WTC11 (cell line): ENCODE results near the gene CFAP20DC. TPM values are rescaled to one million over a fixed set of nuclear protein-coding genes. Genes with fewer than 3 reads are reported as not detected.

ENCODE experiments used
- ATAC-seq: fragments of 200-7000 bp; cut with Tn5 transposase; 2 replicates; pipeline ENCODE4 v1.10.0; 2021; ENCODE audit warnings: mild to moderate bottlenecking, moderate library complexity
- CTCF ChIA-PET: fragments of 300-600 bp; sonication (Branson Sonifier 250); formaldehyde crosslinking; loops from one replicate; lab custom pipeline; 2021; ENCODE audit warnings: antibody characterized with exemption; lab: Charles Lee
- POLR2A ChIA-PET: fragments of 350-600 bp; sonication (Branson Sonifier 250); formaldehyde crosslinking; loops from one replicate; lab custom pipeline; 2021; ENCODE audit warnings: antibody characterized with exemption; lab: Charles Lee
- DNase-seq: peaks from one replicate; pipeline ENCODE4 v3.0.0; 2021; ENCODE audit warnings: low spot score
- H3K27ac Mint-ChIP-seq: 2 replicates; pipeline ENCODE4 v1.8.0; 2021; ENCODE audit warnings: mixed read lengths
- H3K27me3 Mint-ChIP-seq: 2 replicates; pipeline ENCODE4 v1.8.0; 2021; ENCODE audit warnings: low read depth, mild to moderate bottlenecking, moderate library complexity, mixed read lengths
- H3K36me3 Mint-ChIP-seq: 2 replicates; pipeline ENCODE4 v1.8.0; 2021; ENCODE audit warnings: mixed read lengths
- H3K4me1 Mint-ChIP-seq: 2 replicates; pipeline ENCODE4 v1.8.0; 2022; ENCODE audit warnings: mixed read lengths
- H3K4me3 Mint-ChIP-seq: 2 replicates; pipeline ENCODE4 v1.8.0; 2021; ENCODE audit warnings: mild to moderate bottlenecking, moderate library complexity, mixed read lengths
- H3K9me3 Mint-ChIP-seq: 2 replicates; pipeline ENCODE4 v1.8.0; 2021; ENCODE audit warnings: mixed read lengths
- AFF4 ChIP-seq: sonication (generic); formaldehyde crosslinking; IDR thresholded peaks from 2 replicates; pipeline ENCODE4 v1.8.1; 2023; ENCODE audit warnings: mild to moderate bottlenecking, missing genetic modification reagents, borderline replicate concordance
- ATF2 ChIP-seq: sonication (generic); formaldehyde crosslinking; IDR thresholded peaks from 2 replicates; pipeline ENCODE4 v1.8.1; 2022; ENCODE audit warnings: low read depth, missing genetic modification reagents, borderline replicate concordance
- ATF3 ChIP-seq: sonication (generic); formaldehyde crosslinking; conservative IDR thresholded peaks from 2 replicates; pipeline ENCODE4 v1.8.1; 2022; ENCODE audit warnings: mild to moderate bottlenecking, missing genetic modification reagents
- ETV6 ChIP-seq: sonication (generic); formaldehyde crosslinking; IDR thresholded peaks from 2 replicates; pipeline ENCODE4 v1.8.1; 2022; ENCODE audit warnings: mild to moderate bottlenecking, missing genetic modification reagents
- FOXK1 ChIP-seq: sonication (generic); formaldehyde crosslinking; IDR thresholded peaks from 2 replicates; pipeline ENCODE4 v1.8.0; 2022; ENCODE audit warnings: mild to moderate bottlenecking, moderate library complexity, missing genetic modification reagents
- FOXP1 ChIP-seq: sonication (generic); formaldehyde crosslinking; IDR thresholded peaks from 2 replicates; pipeline ENCODE4 v1.8.0; 2022; ENCODE audit warnings: missing genetic modification reagents, mild to moderate bottlenecking, moderate library complexity, borderline replicate concordance
- KAT7 ChIP-seq: sonication (generic); formaldehyde crosslinking; IDR thresholded peaks from 2 replicates; pipeline ENCODE4 v1.8.1; 2023; ENCODE audit warnings: missing genetic modification reagents, mild to moderate bottlenecking, borderline replicate concordance
- MXD4 ChIP-seq: fragments of 250-450 bp; sonication (Bioruptor Pico); IDR thresholded peaks from 2 replicates; pipeline ENCODE4 v1.8.0; 2021; ENCODE audit warnings: mild to moderate bottlenecking, moderate library complexity, borderline replicate concordance
- NFE2L1 ChIP-seq: sonication (generic); formaldehyde crosslinking; IDR thresholded peaks from 2 replicates; pipeline ENCODE4 v1.8.1; 2023; ENCODE audit warnings: missing genetic modification reagents
- SP1 ChIP-seq: sonication (generic); formaldehyde crosslinking; conservative IDR thresholded peaks from 2 replicates; pipeline ENCODE4 v1.8.1; 2022; ENCODE audit warnings: missing genetic modification reagents
- TEAD1 ChIP-seq: sonication (generic); formaldehyde crosslinking; IDR thresholded peaks from 2 replicates; pipeline ENCODE4 v1.8.0; 2022; ENCODE audit warnings: mild to moderate bottlenecking, missing genetic modification reagents
- TEAD4 ChIP-seq: sonication (generic); formaldehyde crosslinking; IDR thresholded peaks from 2 replicates; pipeline ENCODE4 v1.8.0; 2022; ENCODE audit warnings: mild to moderate bottlenecking, missing genetic modification reagents
- TP53 ChIP-seq: sonication (generic); formaldehyde crosslinking; IDR thresholded peaks from 2 replicates; pipeline ENCODE4 v1.8.1; 2023; ENCODE audit warnings: mild to moderate bottlenecking, missing genetic modification reagents
- USF1 ChIP-seq: sonication (generic); formaldehyde crosslinking; IDR thresholded peaks from 2 replicates; pipeline ENCODE4 v1.8.0; 2022; ENCODE audit warnings: mild to moderate bottlenecking, missing genetic modification reagents
- ZBTB43 ChIP-seq: sonication (generic); formaldehyde crosslinking; IDR thresholded peaks from 2 replicates; pipeline ENCODE4 v1.8.1; 2023; ENCODE audit warnings: mild to moderate bottlenecking, missing genetic modification reagents
- ZNF232 ChIP-seq: sonication (generic); formaldehyde crosslinking; IDR thresholded peaks from 2 replicates; pipeline ENCODE4 v1.8.0; 2022; ENCODE audit warnings: mild to moderate bottlenecking, missing genetic modification reagents
- total RNA-seq: library from RNA; stranded (reverse); gene quantifications from 3 replicates; pipeline ENCODE4 v1.2.3, GENCODE V29; 2021

Gene CFAP20DC
- total RNA-seq, 1 experiment from 2014 or later, result 4.9 TPM

GRCh38 chr3:58719684-58720083 is 330.1 kb downstream of the CFAP20DC start (continued):
- no peak for TF ChIP-seq ETV6 (CRISPR knock-in tag)
- TF ChIP-seq TEAD4 (CRISPR knock-in tag), result no peak
- no peak for TF ChIP-seq ATF2 (CRISPR knock-in tag)
- TF ChIP-seq SP1 (CRISPR knock-in tag), result no peak
- no peak for TF ChIP-seq ATF3 (CRISPR knock-in tag)
- no peak for TF ChIP-seq KAT7 (CRISPR knock-in tag)
- TF ChIP-seq USF1 (CRISPR knock-in tag), result no peak
- TF ChIP-seq ZBTB43 (CRISPR knock-in tag), result no peak
- no peak for TF ChIP-seq AFF4
- no peak for TF ChIP-seq FOXP1 (CRISPR knock-in tag)
- TF ChIP-seq TEAD1, result no peak

GRCh38 chr3:58713715-58714401 is 336.0 kb downstream of the CFAP20DC start:
- CTCF ChIA-PET, result no interaction called here
- POLR2A ChIA-PET, result no interaction called here
- ATAC-seq, result no peak
- H3K4me3 Mint-ChIP-seq, result no peak overlapping the region
- no peak overlapping the region for H3K27ac Mint-ChIP-seq
- H3K4me1 Mint-ChIP-seq, result no peaks in the 10 kb centered on the region
- no peak for TF ChIP-seq NFE2L1
- no peak for TF ChIP-seq TP53 (CRISPR knock-in tag)
- no peak for TF ChIP-seq ZNF232 (CRISPR knock-in tag)
- no peak for TF ChIP-seq FOXK1
- no peak for TF ChIP-seq MXD4 (CRISPR knock-in tag)
- no peak for TF ChIP-seq ATF2 (CRISPR knock-in tag)
- TF ChIP-seq ETV6 (CRISPR knock-in tag), result no peak
- no peak for DNase-seq
- no peaks in the 10 kb centered on the region for H3K27me3 Mint-ChIP-seq
- no peaks in the 10 kb centered on the region for H3K36me3 Mint-ChIP-seq
- H3K9me3 Mint-ChIP-seq, result peaks cover 24% of the 10 kb centered on the region
